ENCODE data around the gene EML6. TPM values are rescaled to one million over a fixed set of nuclear protein-coding genes. Genes with fewer than 3 reads are reported as not detected.

The EML6 gene
- total and polyA plus RNA-seq, 10 of the 15 experiments (the other 5 are each of a cell fraction or from before 2014, with no cell fraction given), result 0.09 to 0.67 (median 0.21) TPM

- TF ChIP-seq PRDM15 (CRISPR knock-in tag; IDR thresholded peaks at IDR 0.05) (no peak), ZNF217 (IDR thresholded peaks at IDR 0.05) (no peak), YBX1 (IDR thresholded peaks at IDR 0.05) (no peak), MTA2 (IDR thresholded peaks at IDR 0.05; ENCODE audit: low read depth) (no peak)
These were observed 49.1 kb downstream of the EML6 start (continued) for GRCh38 chr2:54772531-54772930.

- Histone ChIP-seq H3K9ac (ENCODE audit: control insufficient read depth, insufficient read depth, low read length) (no peak overlapping the region), H2AFZ (ENCODE audit: control insufficient read depth, low read depth, low read length) (no peak overlapping the region), H3K27me3 (replicated peaks in 1 of 2; ENCODE audit: control insufficient read depth in 2 of 2, insufficient read depth in 2 of 2, low read length in 1 of 2) (no peaks in the 10 kb centered on the region), H3K36me3 (ENCODE audit: control insufficient read depth in 2 of 2, insufficient read depth in 2 of 2, low read length in 1 of 2) (no peaks in the 10 kb centered on the region), H3K4me1 (ENCODE audit: control insufficient read depth, insufficient read depth, low read length) (no peaks in the 10 kb centered on the region), H3K9me3 (replicated peaks; ENCODE audit: control insufficient read depth, insufficient read depth, low read length) (peaks cover 2% of the 10 kb centered on the region; the same call in 2 of the 3 replicates), H3K79me2 (ENCODE audit: control insufficient read depth, insufficient read depth, low read length) (no peaks in the 10 kb centered on the region), H3K4me3 (no peak overlapping the region), H3K27ac (ENCODE audit: control insufficient read depth, insufficient read depth) (no peak overlapping the region), H4K20me1 (ENCODE audit: control insufficient read depth, insufficient read depth) (no peaks in the 10 kb centered on the region), H3K4me2 (ENCODE audit: control insufficient read depth, insufficient read depth) (no peak overlapping the region)
- intact Hi-C loops (cut with micrococcal nuclease; ENCODE audit: unreplicated experiment) (no loop called here), in situ Hi-C loops (cut with MboI) (no loop called here)
- SMC1A ChIA-PET (ENCODE audit: uncharacterized antibody, unreplicated experiment), result interaction anchor here (1.0 kb wide), 1 partner anchor 404 kb away, joined by 3 read pairs; no protein-coding TSS in a partner anchor
- FAIRE-seq, result no peak
- POLR2A ChIA-PET, result no interaction called here
- CTCF ChIA-PET, result interaction anchor here (1.2 to 1.7 kb wide), 4 partner anchors 9 to 68 kb away, joined by 3 to 4 read pairs (median 4); no protein-coding TSS in a partner anchor
- no peak for ATAC-seq
- RAD21 ChIA-PET (ENCODE audit: unreplicated experiment), result interaction anchor here (1.1 kb wide), 1 partner anchor 10 kb away, joined by 3 read pairs; no protein-coding TSS in a partner anchor
- BruUV-seq (replicated peaks), result no TSS peak
- 24% methylated on average over 3 of the region's 3 CpGs for WGBS (ENCODE audit: insufficient coverage, insufficient replicate concordance, low lambda C conversion rate, missing lambda C conversion rate)
- DNase-seq (ENCODE audit: low read depth, low spot score), result no peak
- TF ChIP-seq ATF3 (IDR thresholded peaks at IDR 0.05; ENCODE audit: borderline replicate concordance, extremely low read depth, low read depth, low read length) (no peak), JUND (IDR thresholded peaks at IDR 0.05; ENCODE audit: low read depth, low read length) (no peak), NFYB (IDR thresholded peaks at IDR 0.05; ENCODE audit: insufficient read depth, low read depth, low read length) (no peak), TBL1XR1 (IDR thresholded peaks at IDR 0.05; ENCODE audit: low read depth, low read length) (no peak), MYB (IDR thresholded peaks at IDR 0.05; ENCODE audit: borderline replicate concordance, low read depth, low read length) (no peak), BACH1 (IDR thresholded peaks at IDR 0.05; ENCODE audit: borderline replicate concordance) (no peak), POU2F2 (IDR thresholded peaks at IDR 0.05; ENCODE audit: borderline replicate concordance, low read depth, low read length) (no peak), NFIC (IDR thresholded peaks at IDR 0.05; ENCODE audit: low read depth, low read length) (no peak), GATAD2B (conservative IDR thresholded peaks at IDR 0.05; ENCODE audit: low read depth) (no peak), ATF2 (IDR thresholded peaks at IDR 0.05; ENCODE audit: low read length) (no peak), ZNF622 (IDR thresholded peaks at IDR 0.05) (no peak), ZNF24 (IDR thresholded peaks at IDR 0.05) (no peak), ATF7 (IDR thresholded peaks at IDR 0.05; ENCODE audit: low read depth) (no peak), KDM1A (IDR thresholded peaks at IDR 0.05; ENCODE audit: borderline replicate concordance) (no peak)
These were observed 49.8 kb downstream of the EML6 start for GRCh38 chr2:54773233-54773632.

Measured in GM12878 (cell line).